GM06990 (cell line): ENCODE measurements around the gene DIAPH3.
A peak's percentile ranks its signal among the peaks of the same experiment; 100 is the strongest.

Source experiments
- DNase-seq: peaks from one replicate; pipeline ENCODE4 v3.0.0-alpha.2; 2011; ENCODE audit not compliant: insufficient read length; ENCODE audit errors: extremely low read depth
- H3K27me3 ChIP-seq: replicated peaks from 2 replicates; pipeline ENCODE4 v1.6.0; 2011; ENCODE audit warnings: low read length; ENCODE audit not compliant: control insufficient read depth, insufficient read depth
- H3K36me3 ChIP-seq: 2 replicates; pipeline ENCODE4 v1.5.1; 2011; ENCODE audit warnings: low read length; ENCODE audit not compliant: control insufficient read depth, insufficient read depth
- H3K4me3 ChIP-seq: replicated peaks from 2 replicates; pipeline ENCODE4 v1.5.1; 2011; ENCODE audit warnings: low read depth, mild to moderate bottlenecking, control low read depth, low read length
- CTCF ChIP-seq: IDR thresholded peaks from 2 replicates; pipeline ENCODE4 v1.5.1; 2011; ENCODE audit warnings: low read length, control low read depth, mild to moderate bottlenecking, inconsistent platforms; ENCODE audit not compliant: insufficient read depth, poor library complexity, severe bottlenecking

DIAPH3 gene

GRCh38 chr13:60172111-60172510, 8.4 kb upstream of the DIAPH3 start:
- TF ChIP-seq CTCF, result no peak
- H3K36me3 ChIP-seq, result no peaks in the 10 kb centered on the region
- no peaks in the 10 kb centered on the region for H3K27me3 ChIP-seq
- no peak for DNase-seq
- H3K4me3 ChIP-seq, result no peak overlapping the region

- no peak for DNase-seq
- no peak overlapping the region for H3K4me3 ChIP-seq
- TF ChIP-seq CTCF, result no peak
- H3K27me3 ChIP-seq, result no peaks in the 10 kb centered on the region
- H3K36me3 ChIP-seq, result no peaks in the 10 kb centered on the region
Measured at GRCh38 chr13:60170414-60170813, 6.7 kb upstream of the DIAPH3 start.

GRCh38 chr13:60169239-60170031, 5.7 kb upstream of the DIAPH3 start:
- H3K4me3 ChIP-seq, result no peak overlapping the region
- peak; percentile 3 for TF ChIP-seq CTCF
- H3K36me3 ChIP-seq, result no peaks in the 10 kb centered on the region
- no peak for DNase-seq
- no peaks in the 10 kb centered on the region for H3K27me3 ChIP-seq

- Histone ChIP-seq H3K36me3 (no peaks in the 10 kb centered on the region), H3K27me3 (no peaks in the 10 kb centered on the region), H3K4me3 (no peak overlapping the region)
- DNase-seq, result no peak
- TF ChIP-seq CTCF, result no peak
Measured at GRCh38 chr13:60167121-60167520, 3.4 kb upstream of the DIAPH3 start.

GRCh38 chr13:60165391-60166099, 1.8 kb upstream of the DIAPH3 start:
- no peak for DNase-seq
- H3K36me3 ChIP-seq, result no peaks in the 10 kb centered on the region; the same call in 1 of the 2 replicates
- no peaks in the 10 kb centered on the region for H3K27me3 ChIP-seq
- no peak for TF ChIP-seq CTCF
- H3K4me3 ChIP-seq, result no peak overlapping the region
